Fibroblast of lung (primary cell): Measurements from ENCODE around the gene SYTL3.

ENCODE experiments used
- CTCF ChIP-seq, 2 donors: IDR thresholded peaks in 1 of 2; conservative IDR thresholded peaks in 1 of 2; 1 replicate in 1 of 2; 2 replicates in 1 of 2; pipeline ENCODE4 v1.5.1; 2011 to 2012; ENCODE audit warnings: low read length in 2 of 2, control low read depth in 1 of 2, inconsistent platforms in 1 of 2, low read depth in 1 of 2, mild to moderate bottlenecking in 1 of 2
- EZH2 ChIP-seq: IDR thresholded peaks from 2 replicates; pipeline ENCODE4 v1.5.1; 2012; ENCODE audit warnings: low read length, control low read depth, mild to moderate bottlenecking; ENCODE audit errors: missing control alignments

- TF ChIP-seq CTCF (conservative IDR thresholded peaks at IDR 0.05 in 1 of 2, IDR thresholded peaks at IDR 0.05 in 1 of 2; ENCODE audit: low read depth in 1 of 2, low read length in 2 of 2) (no peak), EZH2 (no peak)
Measured at GRCh38 chr6:158644231-158645063, 5.4 kb upstream of the SYTL3 start, which contains the start of gene DYNLT1.
